DMS114 treated with DMSO at 0.1 percent for 48 hours (cell line): Measurements from ENCODE around the gene CMIP.

Experiments
- DNase-seq: peaks from one replicate; lab custom pipeline; 2025; ENCODE audit not compliant: unreplicated experiment; lab: John Stamatoyannopoulos, UW

The CMIP gene

DNA sequence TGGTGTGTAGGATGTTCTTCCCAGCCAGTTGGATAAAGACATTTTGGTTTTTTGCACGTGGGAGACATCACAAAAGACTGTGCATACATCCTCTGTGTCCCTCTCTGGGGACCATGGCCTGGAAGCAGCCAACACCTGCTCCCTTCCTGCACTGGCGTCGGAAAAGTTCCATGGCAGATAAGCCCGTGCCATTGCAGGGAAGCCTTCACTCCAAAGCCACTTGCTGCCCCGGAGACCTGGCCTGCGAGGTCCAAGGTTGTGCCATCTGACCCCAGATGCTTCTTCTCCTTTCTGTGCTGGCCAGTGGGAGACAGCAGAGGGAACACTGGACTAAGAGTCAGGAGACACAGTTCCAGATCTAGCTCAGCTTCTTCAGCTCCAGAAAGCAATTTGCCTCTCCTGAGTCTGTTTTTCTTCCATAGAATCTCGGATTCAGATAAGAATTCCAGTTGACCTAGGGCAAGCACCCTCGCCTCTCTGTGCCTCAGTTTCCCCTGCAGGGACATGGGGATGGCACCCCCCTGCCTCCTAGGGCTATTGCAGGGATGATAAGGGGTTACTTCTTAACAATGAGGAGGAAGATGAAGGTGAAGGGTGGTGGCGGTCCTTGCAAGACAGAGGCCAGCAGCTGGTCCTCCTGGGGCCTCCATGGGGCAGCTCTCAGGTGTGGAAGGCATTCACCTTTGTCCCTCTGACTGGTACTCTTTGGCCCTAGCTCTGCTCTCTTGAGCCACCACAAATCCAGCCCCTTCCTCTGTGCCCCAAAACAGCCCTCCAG is 134.2 kb downstream of the CMIP start:
- no peak for DNase-seq

DNA sequence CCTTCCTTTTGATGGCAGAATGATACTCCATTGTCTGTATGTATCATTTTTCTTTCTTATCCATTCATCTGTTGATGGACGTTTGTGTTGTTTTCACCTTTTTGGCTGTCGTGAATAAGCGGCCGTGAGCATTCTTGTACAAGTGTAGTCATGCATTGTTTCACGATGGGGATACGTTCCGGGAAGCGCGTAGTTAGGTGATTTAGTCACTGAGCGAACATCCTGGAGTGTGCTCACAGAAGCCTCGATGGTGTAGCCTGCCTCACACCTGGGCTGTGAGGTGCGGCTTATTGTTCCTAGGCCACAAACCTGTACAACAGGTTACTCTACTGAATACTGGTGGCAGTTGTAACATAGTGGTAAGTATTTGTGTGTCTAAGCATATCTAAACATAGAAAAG is 136.5 kb downstream of the CMIP start:
- no peak for DNase-seq

DNA sequence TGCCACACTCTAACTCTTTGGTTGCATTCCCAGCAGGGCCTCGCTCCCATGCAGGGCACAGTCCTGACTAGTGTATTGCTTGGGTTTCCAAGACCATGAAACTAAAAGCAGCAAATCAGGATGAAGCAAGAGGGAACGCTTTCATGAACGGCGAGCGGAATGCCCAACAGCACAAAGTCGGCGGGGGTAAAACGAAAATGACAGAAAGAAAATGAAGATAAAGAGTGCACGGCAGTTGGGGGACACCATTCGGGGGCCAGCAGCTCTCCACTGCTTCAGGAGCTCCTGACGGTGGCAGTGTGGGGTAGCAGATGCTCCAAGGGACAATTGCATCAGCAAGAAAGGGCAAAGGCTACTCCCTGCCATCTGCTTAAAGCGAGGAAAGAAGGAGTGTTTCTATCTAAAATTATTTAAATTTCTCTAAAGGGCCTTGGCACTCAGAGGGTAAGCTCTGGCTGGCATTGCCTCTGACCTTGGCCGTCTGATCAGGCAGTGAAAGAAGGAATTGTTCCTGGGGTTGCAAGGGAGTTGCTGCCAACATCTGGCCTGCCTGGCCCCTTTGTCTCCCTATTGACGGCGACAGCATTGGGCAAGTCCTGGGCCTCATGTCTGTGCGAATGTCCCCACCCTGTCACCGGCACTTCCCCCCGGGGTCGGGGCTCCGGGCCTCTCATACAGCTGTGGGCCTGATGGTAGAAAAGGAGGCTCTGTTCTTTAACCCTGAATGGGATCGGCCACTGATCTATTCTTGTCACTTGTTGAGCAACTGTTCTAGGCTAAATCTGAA is 138.2 kb downstream of the CMIP start:
- no peak for DNase-seq

GRCh38 chr16:81583893-81584631 is 139.5 kb downstream of the CMIP start:
- no peak for DNase-seq

GRCh38 chr16:81585785-81586184 is 141.2 kb downstream of the CMIP start:
- peak; percentile 7 for DNase-seq

GRCh38 chr16:81586417-81586816 is 141.8 kb downstream of the CMIP start:
- no peak for DNase-seq

DNA sequence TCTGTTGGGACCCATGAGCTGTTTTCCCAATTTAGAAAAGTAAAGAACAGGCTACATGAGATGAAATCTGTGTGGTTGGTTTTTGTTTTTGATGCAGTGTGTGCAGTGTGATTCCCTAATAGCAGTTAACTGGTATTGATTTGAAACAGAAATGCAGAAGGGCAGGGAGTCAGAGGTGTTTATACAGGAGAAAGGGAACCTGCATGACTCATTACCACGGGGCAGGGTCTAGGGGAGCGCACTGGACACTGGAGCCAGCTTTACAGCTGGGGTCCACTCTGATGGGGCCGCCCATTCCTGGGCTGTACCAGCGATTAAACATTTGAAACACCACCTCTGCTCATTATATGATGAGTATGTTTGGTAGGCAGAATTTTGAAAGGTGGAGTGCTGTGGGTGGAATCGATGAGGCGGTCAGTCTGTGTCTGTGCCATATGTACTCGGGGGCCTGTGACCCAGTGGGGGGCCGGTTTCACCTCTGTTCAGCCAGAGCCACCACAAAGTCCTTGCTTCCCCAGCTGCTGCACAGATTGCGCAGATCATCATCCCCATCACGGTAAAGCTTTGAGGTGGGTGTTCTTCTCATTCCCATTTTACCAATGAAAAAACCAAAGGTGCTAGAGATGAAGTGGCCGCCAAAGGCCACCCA is 142.5 kb downstream of the CMIP start:
- DNase-seq, result no peak

- DNase-seq, result no peak
These were observed 143.1 kb downstream of the CMIP start for GRCh38 chr16:81587626-81588160.

DNA sequence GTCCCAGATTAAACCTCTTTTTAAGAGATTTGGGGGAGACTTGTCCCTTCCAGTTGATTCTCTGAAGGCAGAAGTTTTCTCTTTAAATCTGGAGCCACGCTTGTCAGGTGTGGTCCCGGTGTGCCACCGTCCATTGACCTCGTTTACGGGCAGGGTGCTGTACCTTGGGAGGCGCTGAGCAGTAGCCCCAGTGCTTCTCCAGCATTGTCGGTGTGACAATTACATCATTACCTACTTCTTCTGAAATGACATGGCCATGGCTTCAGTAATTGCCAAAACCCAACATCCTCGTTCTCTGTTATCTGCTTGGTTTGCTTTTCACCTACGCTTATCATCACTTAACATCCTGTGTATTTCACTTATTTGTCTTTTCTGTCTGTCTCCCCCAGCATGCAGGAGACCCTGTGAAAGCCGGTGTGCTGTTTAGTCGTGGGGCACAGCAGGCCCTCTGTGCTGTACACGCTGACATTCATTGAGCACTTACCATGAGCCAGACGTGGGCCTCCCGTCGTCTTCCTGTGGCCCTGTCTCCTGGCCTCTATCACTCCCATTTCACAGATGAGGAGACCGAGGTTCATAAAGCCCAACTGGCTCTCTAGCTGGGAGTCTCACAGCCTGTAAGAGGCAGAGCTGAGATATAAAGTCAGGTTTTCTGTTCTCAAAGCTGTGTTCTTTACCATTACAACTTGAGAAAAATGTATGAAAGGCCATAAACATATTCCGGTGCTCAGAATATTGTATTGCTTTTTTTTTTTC is 143.9 kb downstream of the CMIP start:
- no peak for DNase-seq

DNA sequence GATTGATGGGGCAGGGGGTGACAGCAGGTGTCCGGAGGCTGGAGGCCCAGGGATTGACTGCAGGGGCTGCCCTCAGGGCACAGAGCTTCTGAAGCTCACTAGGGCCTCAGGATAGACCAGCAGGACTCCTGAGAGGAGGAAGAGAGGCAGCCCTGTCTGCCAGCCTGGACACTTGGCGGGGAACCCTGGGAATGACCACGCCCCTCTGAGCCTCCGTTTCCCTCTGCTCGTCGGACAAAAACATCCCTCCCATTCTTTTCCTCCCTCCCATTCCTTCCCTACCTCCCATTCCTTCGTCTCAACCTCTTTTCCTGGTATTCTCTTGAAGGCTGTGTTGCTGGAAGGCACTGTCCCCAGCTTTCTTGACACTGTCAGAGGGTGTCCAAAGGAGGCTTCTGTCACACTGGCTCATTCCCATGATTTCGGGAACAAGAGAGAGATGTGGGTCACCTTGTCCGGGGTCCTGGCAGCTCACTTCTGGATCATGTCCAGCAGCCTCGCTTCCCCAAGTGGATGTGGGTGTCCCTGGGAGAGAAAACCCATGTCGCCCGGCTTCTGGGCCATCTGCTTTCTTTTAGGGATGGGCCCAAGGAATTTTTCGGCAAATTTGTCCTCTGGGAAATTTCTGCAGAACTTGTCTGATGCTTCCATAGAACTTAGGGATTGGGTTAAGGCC is 145.5 kb downstream of the CMIP start:
- no peak for DNase-seq

- DNase-seq, result no peak
These were observed 146.3 kb downstream of the CMIP start for GRCh38 chr16:81590714-81591544.

DNA sequence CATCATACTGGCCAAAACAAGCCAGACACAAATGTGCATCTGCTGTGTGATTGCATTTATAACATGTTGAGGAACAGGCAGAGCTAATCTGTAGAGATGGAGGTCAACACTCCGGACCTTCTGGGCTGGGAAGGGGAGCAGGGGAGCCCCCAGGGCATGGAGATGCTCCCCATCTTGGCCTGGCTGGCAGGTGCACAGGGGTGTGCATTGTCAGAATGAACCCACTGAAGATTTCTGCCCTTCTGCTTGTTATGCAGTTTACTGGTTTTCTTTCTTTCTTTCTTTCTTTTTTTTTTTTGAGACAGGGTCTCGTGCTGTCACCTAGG is 146.9 kb downstream of the CMIP start:
- no peak for DNase-seq

- DNase-seq, result no peak
These were observed 147.8 kb downstream of the CMIP start for GRCh38 chr16:81592353-81592866.

DNA sequence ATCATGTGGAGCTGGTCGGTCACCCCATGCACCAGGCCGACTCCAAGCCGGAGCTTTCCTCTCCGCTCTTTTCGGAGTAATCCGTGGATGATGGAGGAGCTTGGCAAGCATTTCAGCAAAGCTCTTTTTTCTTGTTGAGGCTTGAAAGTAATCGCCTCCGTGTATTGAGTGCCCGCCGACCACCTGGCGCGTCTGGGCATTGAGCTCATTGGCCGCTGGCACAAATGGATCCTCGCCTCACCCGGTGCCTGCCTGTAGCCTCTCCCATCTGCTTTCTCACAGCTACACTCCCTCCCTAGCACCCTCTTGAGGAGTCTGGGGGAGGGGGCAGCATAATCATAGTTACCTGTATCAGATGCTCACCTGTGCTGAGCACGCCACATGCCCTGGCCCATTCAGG is 148.9 kb downstream of the CMIP start:
- DNase-seq, result no peak

DNA sequence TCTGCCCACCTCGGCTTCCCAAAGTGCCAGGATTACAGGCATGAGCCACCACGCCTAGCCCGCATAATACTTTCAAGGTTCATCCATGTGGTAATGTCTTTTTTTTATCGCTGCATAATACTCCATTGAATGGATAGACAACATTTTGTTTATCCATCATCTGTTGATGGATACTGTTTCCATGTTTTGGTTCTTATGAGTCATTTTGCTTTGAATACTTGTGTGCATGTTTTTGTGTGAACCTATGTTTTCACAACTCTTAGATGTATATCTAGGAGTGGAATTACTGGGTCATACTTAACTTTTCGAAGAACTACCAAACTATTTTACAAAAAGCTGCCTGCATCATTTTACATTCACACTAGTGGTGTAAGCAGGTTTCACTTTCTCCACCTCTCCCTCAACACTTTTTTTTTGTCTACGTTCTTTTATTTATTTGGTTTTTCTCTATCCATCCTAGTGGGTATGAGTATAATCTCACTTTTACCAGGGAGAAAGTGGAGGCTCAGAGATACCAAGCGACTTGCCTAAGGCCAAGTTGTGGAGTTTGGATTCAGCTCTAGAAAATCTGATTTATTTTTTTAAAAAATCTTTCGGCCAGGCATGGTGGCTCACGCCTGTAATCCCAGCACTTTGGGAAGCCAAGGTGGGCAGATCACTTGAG is 151.2 kb downstream of the CMIP start:
- DNase-seq, result no peak

DNA sequence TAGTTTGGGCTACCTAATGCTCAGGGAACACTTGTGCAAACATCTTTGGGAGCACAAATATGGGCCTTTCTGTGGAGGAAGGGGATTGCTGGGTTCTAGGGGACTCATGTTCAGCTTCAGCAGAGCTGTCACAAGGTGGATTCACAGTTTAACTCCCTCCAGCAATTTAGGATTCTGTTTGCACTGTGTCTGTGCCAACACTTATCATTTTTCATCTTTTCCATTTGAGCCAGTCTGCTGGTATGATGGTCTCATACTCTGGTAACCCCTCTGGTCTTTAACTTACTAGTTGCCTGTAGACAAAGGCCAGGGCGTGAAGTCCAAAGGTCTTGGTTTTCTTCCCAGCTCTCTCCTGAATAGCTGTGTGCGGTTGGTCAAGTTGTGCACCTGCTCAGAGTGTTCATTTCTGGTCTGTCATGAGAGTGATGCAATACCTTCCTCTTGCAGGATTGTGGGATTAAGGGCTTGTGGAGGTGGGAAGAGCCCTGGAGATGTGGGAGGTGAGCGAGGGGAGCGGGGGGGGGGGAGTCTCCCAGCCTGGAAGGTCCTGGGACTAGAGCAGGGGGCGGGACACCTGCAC is 152.6 kb downstream of the CMIP start:
- no peak for DNase-seq

DNA sequence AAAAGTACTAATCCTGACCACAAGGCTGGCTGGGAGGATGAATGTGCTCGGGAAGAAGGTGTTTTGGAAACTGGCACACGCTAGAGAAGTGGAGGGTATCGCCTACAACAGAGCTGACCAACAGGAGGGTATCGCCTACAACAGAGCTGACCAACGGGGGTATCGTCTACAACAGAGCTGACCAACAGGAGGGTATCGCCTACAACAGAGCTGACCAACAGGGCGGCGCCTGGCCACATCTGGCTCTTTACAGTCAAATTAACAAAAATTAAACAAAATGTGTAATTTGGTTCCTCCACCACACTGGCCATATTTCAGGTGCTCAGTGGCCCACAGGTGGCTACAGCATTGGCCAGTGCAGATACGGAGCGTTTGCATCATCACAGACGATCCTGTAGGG is 153.5 kb downstream of the CMIP start:
- DNase-seq, result no peak
